Smooth muscle cell (in vitro differentiated cells): ENCODE data around the gene LDLRAD3. TPM values are rescaled to one million over a fixed set of nuclear protein-coding genes. Genes with fewer than 3 reads are reported as not detected.

Source experiments
- DNase-seq: peaks from one replicate; lab custom pipeline; 2025; ENCODE audit not compliant: unreplicated experiment; lab: John Stamatoyannopoulos, UW
- H2AFZ ChIP-seq: fragments of 200-600 bp; sonication (generic); 2 replicates; pipeline ENCODE4 v1.6.0; 2016; ENCODE audit warnings: antibody characterized with exemption, low read depth, mild to moderate bottlenecking
- H3F3A ChIP-seq: fragments of 200-600 bp; sonication (generic); 2 replicates; pipeline ENCODE4 v1.6.0; 2017; ENCODE audit warnings: antibody characterized with exemption, low read depth
- H3K27ac ChIP-seq: fragments of 200-600 bp; sonication (generic); 2 replicates; pipeline ENCODE4 v1.5.1; 2016; ENCODE audit warnings: low read depth, mild to moderate bottlenecking
- H3K27me3 ChIP-seq: fragments of 200-600 bp; sonication (generic); 2 replicates; pipeline ENCODE4 v1.6.1; 2016; ENCODE audit warnings: low read depth, mild to moderate bottlenecking
- H3K36me3 ChIP-seq: fragments of 200-600 bp; sonication (generic); 2 replicates; pipeline ENCODE4 v1.5.1; 2016; ENCODE audit warnings: low read depth
- H3K4me1 ChIP-seq: fragments of 200-600 bp; sonication (generic); 2 replicates; pipeline ENCODE4 v1.5.1; 2016; ENCODE audit warnings: low read depth
- H3K4me2 ChIP-seq: fragments of 200-600 bp; sonication (generic); 2 replicates; pipeline ENCODE4 v1.6.0; 2016; ENCODE audit warnings: mild to moderate bottlenecking
- H3K4me3 ChIP-seq: fragments of 200-600 bp; sonication (generic); 2 replicates; pipeline ENCODE4 v1.5.1; 2016; ENCODE audit warnings: mild to moderate bottlenecking
- H3K79me2 ChIP-seq: fragments of 200-600 bp; sonication (generic); 2 replicates; pipeline ENCODE4 v1.6.0; 2016; ENCODE audit warnings: low read depth, mild to moderate bottlenecking
- H3K9ac ChIP-seq: fragments of 200-600 bp; sonication (generic); 2 replicates; pipeline ENCODE4 v1.6.0; 2016; ENCODE audit warnings: low read depth
- H3K9me3 ChIP-seq: fragments of 200-600 bp; sonication (generic); replicated peaks from 2 replicates; pipeline ENCODE4 v1.5.1; 2016; ENCODE audit warnings: low read depth
- H4K20me1 ChIP-seq: fragments of 200-600 bp; sonication (generic); 2 replicates; pipeline ENCODE4 v1.6.0; 2016; ENCODE audit warnings: low read depth
- CTCF ChIP-seq: fragments of 200-600 bp; sonication (generic); IDR thresholded peaks from 2 replicates; pipeline ENCODE4 v1.5.1; 2017; ENCODE audit warnings: borderline replicate concordance, mild to moderate bottlenecking, antibody characterized with exemption; ENCODE audit not compliant: insufficient read depth, poor library complexity, severe bottlenecking
- WGBS: methylation state at CpG from one replicate; pipeline ENCODE4 v1.1.7; 2016; ENCODE audit warnings: low lambda C conversion rate; 5-methylcytosine and 5-hydroxymethylcytosine counted together
- polyA plus RNA-seq: library from polyadenylated mRNA; unstranded; fragments of >200 nt; fragmentation: Nextera tagmentation; extraction: Ambion mirVana; gene quantifications from 2 replicates; pipeline ENCODE4 v1.2.1, GENCODE V29; 2016
- total RNA-seq: library from RNA; depleted of rRNA; stranded (reverse); fragments of >200 nt; gene quantifications from 2 replicates; pipeline ENCODE4 v1.2.3, GENCODE V29; 2014

The LDLRAD3 gene
- total and polyA plus RNA-seq, 2 experiments from 2014 or later: 6.1 to 10.0 TPM

GRCh38 chr11:36026315-36026968, 82.6 kb downstream of the LDLRAD3 start:
- 79% methylated on average over 6 of the region's 6 CpGs for WGBS

GRCh38 chr11:36027731-36028130, 83.9 kb downstream of the LDLRAD3 start:
- no peak for DNase-seq
- H3K79me2 ChIP-seq: no peaks in the 10 kb centered on the region
- 35% methylated on average over 4 of the region's 4 CpGs for WGBS

More at GRCh38 chr11:36026315-36026968, 82.6 kb downstream of the LDLRAD3 start:
- Histone ChIP-seq H3K79me2 (no peaks in the 10 kb centered on the region), H3F3A (no peaks in the 10 kb centered on the region), H3K27ac (no peak overlapping the region), H2AFZ (no peak overlapping the region), H3K4me1 (peaks cover 25% of the 10 kb centered on the region), H3K9ac (no peak overlapping the region), H3K4me2 (no peak overlapping the region), H3K27me3 (peaks cover 12% of the 10 kb centered on the region), H3K9me3 (no peaks in the 10 kb centered on the region), H3K36me3 (no peaks in the 10 kb centered on the region), H3K4me3 (no peak overlapping the region), H4K20me1 (peaks cover 16% of the 10 kb centered on the region)
- DNase-seq: no peak
- no peak for TF ChIP-seq CTCF

GRCh38 chr11:36029616-36030015, 85.8 kb downstream of the LDLRAD3 start:
- H3K9me3 ChIP-seq: no peaks in the 10 kb centered on the region
- no peak overlapping the region for H3K9ac ChIP-seq
- WGBS: 39% methylated on average over 4 of the region's 4 CpGs
- no peak for DNase-seq
- H3K4me3 ChIP-seq: no peak overlapping the region
- no peak overlapping the region for H2AFZ ChIP-seq
- H3K79me2 ChIP-seq: no peaks in the 10 kb centered on the region
- peaks cover 9% of the 10 kb centered on the region for H4K20me1 ChIP-seq
- peaks cover 5% of the 10 kb centered on the region for H3K4me1 ChIP-seq
- no peak for TF ChIP-seq CTCF
- no peak overlapping the region for H3K4me2 ChIP-seq
- no peaks in the 10 kb centered on the region for H3K27me3 ChIP-seq
- no peak overlapping the region for H3K27ac ChIP-seq
- H3K36me3 ChIP-seq: no peaks in the 10 kb centered on the region
- H3F3A ChIP-seq: peaks cover 3% of the 10 kb centered on the region

More at GRCh38 chr11:36027731-36028130, 83.9 kb downstream of the LDLRAD3 start:
- TF ChIP-seq CTCF: no peak
- Histone ChIP-seq H3K9me3 (no peaks in the 10 kb centered on the region), H2AFZ (no peak overlapping the region), H3K4me3 (no peak overlapping the region), H3K36me3 (no peaks in the 10 kb centered on the region), H3K9ac (no peak overlapping the region), H4K20me1 (peaks cover 13% of the 10 kb centered on the region), H3K4me2 (peak overlapping the region; percentile 29), H3K27ac (no peak overlapping the region), H3F3A (no peaks in the 10 kb centered on the region), H3K4me1 (peaks cover 20% of the 10 kb centered on the region), H3K27me3 (peaks cover under 1% of the 10 kb centered on the region)
